ENCODE results near the gene MAGI1.
"Not testable (repeated sequence)": the region's sequence is repeated elsewhere in the genome, so short reads cannot be mapped to it uniquely, and the experiment has no call there.

Gene MAGI1

DNA sequence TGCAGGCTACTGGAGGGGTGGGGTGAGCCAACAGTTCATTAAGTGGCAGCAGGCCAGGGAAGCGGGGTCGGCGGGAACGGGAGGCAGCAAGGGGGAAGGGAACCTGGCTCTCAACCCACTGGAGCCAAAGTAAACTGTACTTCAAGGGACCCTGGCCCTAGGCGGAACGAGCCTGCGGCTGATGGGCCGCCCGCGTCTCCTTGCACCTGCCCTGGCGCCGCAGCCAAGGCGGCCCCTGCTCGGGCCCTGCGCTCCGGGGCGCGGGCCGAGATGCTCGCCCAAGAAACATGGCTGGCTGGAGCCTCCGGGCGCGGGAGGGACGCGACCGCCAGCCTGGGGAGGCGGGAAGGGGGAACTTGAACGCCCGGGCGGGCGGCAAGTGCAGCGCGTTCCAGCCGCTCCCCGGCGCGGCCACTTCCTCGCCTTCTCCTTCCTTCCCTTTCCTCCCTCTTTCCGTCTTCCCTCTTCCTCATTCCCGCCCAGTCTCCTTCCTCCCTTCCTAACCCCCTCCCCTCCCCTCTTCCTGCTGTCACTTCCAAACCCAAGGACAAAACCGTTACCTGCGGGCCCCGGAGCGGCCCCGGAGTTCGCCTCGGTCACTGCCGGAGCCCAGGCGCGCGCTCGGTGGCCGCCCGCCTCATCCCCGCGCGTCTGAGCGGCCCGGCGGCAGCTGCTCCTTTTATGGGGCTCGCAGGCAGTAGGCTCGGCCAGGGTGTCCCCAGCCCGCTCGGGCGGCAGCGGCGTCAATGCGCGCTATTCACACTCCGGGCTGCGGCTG, 489.7 kb downstream of the MAGI1 start:
- no peak for DNase-seq

- no peak for DNase-seq
Measured at GRCh38 chr3:65545429-65545828, 493.3 kb downstream of the MAGI1 start.

GRCh38 chr3:65543391-65543790, 495.3 kb downstream of the MAGI1 start:
- DNase-seq = not testable (repeated sequence)

DNA sequence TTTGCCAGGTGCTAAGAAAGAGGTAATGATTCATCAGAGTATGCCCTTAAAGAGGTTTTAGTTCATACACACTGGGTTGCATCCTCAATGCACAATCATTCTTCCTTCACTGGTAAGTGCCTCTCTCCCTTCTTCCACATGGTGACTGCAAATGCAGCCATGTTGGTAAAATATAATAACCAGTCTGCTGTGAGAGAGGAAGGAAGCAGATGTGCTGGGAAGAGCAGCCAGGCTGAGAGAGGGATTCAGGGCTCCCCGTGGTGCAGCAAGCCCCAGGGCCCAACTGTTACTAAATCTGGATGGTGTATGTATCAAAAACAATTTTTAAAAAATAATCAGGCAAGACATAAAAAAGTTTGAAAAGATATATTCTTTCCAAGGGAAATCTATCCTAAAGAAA, 498.1 kb downstream of the MAGI1 start:
- no peak for DNase-seq

DNA sequence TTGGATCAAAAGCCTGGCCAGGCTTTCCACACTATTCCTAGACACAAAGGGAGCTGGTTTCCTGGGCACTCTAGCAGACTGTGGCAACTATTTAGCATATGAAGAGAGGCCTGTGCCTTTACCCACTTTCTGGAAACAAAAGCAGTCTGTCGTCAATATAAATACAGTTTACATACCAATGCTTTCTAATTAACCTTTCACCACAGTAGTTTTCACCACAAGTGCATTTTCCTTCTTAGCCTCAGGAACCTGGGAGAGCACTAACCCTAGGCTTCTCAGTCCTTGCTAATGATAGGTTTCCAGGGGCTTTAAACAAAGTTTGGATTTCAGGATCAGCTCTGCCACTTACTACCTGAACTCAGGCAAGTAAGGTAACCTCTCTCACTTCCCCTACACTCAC, 499.1 kb downstream of the MAGI1 start:
- no peak for DNase-seq

GRCh38 chr3:65538101-65538500, 500.6 kb downstream of the MAGI1 start:
- DNase-seq = no peak

DNA sequence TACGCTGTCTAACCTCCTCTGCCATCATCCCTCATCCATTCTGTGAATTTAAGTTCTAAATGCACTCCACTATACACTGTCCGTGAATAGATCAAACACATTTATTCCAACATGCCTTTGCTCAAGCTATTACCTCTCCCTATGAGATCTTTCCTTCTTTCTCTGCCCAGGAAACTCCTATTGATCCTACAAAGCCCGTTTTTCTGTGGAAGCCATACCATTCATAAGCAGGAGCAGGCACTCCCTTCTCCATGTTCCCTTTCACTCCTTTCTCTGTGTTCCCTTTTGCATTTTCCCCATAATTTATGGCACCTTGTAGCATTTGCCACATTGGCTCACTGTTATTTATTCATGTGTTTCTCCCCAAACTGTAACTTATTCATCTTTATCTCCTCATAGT, 501.6 kb downstream of the MAGI1 start:
- DNase-seq = no peak

DNA sequence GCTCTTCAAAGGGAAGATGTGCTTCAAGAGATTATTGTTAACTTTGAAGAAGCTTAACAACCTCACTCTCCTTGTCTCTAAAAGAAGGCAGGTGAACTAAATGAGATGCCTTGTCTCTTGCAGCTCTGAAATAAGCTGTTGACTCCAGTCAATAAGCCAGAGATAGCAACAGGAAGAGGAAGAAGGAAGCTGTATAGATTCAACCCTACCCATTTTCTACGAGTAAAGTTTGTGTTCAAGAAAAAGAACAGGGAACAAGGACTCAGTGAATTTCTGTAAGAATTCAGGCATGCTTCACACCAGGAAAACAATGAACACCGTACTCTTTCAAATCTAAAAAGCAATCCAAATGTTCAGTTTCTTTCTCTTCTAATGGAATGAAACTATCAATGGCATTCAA, 503.5 kb downstream of the MAGI1 start:
- no peak for DNase-seq

GRCh38 chr3:65534805-65535204, 503.9 kb downstream of the MAGI1 start:
- no peak for DNase-seq

GRCh38 chr3:65532749-65533148, 506.0 kb downstream of the MAGI1 start:
- DNase-seq = no peak

DNA sequence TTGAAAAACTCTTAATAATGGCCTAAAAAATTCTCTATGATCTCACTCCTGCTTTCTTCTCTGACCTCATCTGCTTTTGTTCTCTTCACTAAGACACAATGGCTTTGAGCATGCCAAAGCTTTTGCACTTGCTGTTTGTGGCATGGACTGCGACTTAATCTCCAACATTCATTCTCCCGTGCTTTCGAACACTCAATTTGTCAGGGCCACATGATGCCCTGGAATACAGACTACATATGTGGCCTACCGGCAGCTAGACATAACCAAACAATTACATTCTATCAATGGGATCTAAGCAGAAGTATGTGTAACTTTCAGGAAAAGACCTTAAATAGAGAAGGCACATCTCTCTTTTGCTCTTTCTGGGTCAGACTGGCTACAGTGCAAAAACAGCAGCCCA, 506.5 kb downstream of the MAGI1 start:
- DNase-seq = no peak

GRCh38 chr3:65531499-65531898, 507.2 kb downstream of the MAGI1 start:
- DNase-seq = no peak

GRCh38 chr3:65526656-65527055, 512.1 kb downstream of the MAGI1 start:
- no peak for DNase-seq

- DNase-seq = no peak
Measured at GRCh38 chr3:65524584-65524983, 514.1 kb downstream of the MAGI1 start.

DNA sequence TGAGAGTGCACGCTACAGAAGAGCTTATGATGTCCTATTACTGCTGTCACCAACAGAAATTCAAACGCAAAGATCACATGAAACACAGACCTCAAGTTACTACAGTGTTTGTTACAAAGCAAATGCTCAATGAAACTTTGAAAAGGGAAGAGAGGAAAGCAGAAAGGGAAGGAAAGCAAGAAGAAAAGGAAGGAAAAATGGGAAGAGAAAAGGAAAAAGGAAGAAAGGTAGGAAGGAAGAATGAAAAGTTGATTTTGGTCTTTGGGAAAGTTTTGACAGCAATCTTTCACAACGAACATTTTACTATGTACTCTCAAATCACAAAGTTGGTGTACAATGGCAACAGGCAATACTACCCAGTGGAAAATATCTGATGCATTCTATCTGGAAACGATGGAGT, 514.8 kb downstream of the MAGI1 start:
- no peak for DNase-seq

- no peak for DNase-seq
Measured at GRCh38 chr3:65521032-65521431, 517.7 kb downstream of the MAGI1 start.

DNA sequence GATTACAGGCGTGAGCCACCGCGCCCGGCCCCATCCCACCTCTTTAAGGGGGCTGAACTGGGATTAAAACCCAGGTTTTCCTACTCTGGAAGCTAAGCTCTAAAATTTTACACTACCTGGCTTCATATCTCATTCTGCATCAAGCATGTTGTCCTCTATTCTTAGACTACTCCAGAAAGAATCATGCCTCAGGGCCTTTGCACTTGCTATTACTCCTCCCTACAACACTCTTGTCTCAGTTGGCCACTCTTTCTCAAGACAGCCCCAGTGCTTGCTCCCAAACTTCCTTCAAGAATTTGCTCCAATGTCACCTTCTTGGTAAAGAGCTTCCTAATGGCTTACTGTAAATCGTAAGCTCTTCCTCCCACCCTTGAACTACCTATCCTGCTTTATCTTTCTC, 521.7 kb downstream of the MAGI1 start:
- DNase-seq = no peak

DNA sequence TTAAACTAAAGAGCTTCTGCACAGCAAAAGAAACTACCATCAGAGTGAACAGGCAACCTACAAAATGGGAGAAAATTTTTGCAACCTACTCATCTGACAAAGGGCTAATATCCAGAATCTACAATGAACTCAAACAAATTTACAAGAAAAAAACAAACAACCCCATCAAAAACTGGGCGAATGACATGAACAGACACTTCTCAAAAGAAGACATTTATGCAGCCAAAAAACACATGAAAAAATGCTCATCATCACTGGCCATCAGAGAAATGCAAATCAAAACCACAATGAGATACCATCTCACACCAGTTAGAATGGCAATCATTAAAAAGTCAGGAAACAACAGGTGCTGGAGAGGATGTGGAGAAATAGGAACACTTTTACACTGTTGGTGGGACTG, 524.4 kb downstream of the MAGI1 start:
- DNase-seq = not testable (repeated sequence)

- DNase-seq = not testable (repeated sequence)
Measured at GRCh38 chr3:65509423-65509794, 529.3 kb downstream of the MAGI1 start.

GRCh38 chr3:65508750-65509422, 529.8 kb downstream of the MAGI1 start:
- no peak for DNase-seq

- DNase-seq = no peak
Measured at GRCh38 chr3:65507437-65507836, 531.3 kb downstream of the MAGI1 start.

DNA sequence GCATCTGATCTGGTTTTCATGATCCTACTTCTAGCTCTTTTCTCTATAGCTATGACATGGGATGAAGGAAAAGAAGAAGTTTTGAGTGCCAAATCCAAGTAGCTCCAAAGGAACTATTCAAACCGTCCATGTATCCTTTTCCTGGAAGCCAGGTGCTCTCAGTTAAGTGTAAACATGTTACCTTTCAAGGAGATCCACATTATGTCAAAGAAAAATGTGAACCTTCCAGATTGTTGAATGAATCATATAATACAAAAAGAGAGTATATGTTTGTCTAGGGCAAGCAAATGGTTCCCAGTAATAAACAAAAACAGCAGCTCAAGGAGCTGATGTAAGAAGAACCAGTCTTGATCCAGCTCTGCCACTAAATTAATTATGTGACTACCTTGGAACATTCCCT, 534.9 kb downstream of the MAGI1 start:
- no peak for DNase-seq

DNA sequence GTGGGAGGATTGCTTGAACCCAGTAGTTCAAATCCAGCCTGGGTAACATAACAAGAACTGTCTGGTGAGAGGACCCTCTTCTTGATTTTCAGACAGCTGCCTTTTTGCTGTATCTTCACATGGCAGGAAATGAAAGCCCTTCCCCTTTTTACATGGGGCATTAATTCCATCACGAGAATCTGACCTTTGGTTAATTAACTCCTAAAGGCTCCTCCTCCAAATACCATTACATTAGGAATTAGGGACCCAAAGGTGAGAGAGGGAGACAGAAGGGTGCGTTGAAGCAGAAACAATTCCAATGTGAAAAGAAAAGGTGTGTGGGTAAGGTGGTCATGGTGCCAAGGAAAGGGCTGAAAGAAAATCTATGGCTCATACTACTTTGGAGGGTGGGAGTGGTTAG, 536.2 kb downstream of the MAGI1 start:
- DNase-seq = no peak

DNA sequence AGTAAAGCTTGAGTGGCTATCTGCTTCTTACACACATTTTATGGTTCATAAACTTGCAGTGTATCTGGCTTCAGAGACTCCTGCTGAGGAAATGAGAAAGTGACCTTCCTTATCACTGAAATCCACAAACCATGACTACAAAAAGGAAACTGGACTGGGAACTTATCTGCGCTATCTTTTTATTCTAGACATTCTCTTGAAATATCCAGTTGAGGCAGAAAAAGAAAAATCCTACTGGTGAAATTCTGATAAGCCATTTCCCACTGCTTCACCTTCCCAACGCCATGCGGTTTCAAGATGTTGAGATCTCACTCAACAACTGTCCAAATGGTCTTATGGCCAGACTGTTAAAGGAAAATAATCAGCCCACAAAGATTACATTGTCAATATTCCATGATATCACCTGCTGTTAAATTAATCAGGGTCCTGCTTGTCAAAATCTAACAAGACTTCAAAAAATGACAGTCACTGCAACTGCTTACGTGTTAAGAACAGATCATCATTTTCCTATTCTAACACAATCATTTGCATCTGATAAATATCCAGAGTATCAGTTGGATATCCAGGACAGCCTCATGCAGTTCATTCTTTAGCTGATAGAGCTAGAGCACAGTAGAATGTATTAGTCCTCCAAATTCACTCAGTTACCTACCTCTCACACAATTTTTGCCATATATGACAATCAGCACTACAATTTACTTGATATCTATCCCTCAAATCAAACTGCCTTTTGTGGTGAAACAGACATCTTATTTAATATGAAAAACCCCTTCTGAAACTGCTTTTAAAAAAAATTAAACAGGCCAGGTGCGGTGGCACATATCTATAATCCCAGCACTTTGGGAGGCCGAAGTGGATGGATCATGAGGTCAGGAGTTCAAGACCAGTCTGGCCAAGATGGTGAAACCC, 538.1 kb downstream of the MAGI1 start:
- no peak for DNase-seq

Data from AML-193 (cell line).